HEK293T (cell line): ENCODE measurements around the gene ANKLE1.
"Not testable (repeated sequence)": the region's sequence is repeated elsewhere in the genome, so short reads cannot be mapped to it uniquely, and the experiment has no call there.

ENCODE experiments used
- CTCF ChIA-PET: fragments of 350-600 bp; formaldehyde crosslinking; extraction: SDS; loops from one replicate; lab custom pipeline; 2021; ENCODE audit warnings: antibody characterized with exemption, inconsistent platforms; lab: Yijun Ruan, JAX
- POLR2A ChIA-PET: fragments of 350-600 bp; formaldehyde crosslinking; extraction: SDS; loops from one replicate; lab custom pipeline; 2020; ENCODE audit warnings: antibody characterized with exemption, inconsistent platforms; lab: Yijun Ruan, JAX
- DNase-seq: peaks from one replicate; pipeline ENCODE4 v3.0.0; 2012; ENCODE audit warnings: mixed read lengths; ENCODE audit errors: extremely low spot score
- ARNT ChIP-seq: fragments of 450-650 bp; IDR thresholded peaks from 2 replicates; pipeline ENCODE4 v1.6.1; 2017; ENCODE audit warnings: mild to moderate bottlenecking
- BHLHE40 ChIP-seq: fragments of 450-650 bp; IDR thresholded peaks from 2 replicates; pipeline ENCODE4 v1.6.1; 2016; ENCODE audit warnings: mild to moderate bottlenecking, moderate library complexity, borderline replicate concordance
- CTBP1 ChIP-seq: fragments of 450-650 bp; IDR thresholded peaks from 2 replicates; pipeline ENCODE4 v1.6.1; 2016; ENCODE audit warnings: borderline replicate concordance
- ELF4 ChIP-seq: fragments of 450-650 bp; IDR thresholded peaks from 2 replicates; pipeline ENCODE4 v1.6.1; 2017; ENCODE audit warnings: antibody characterized with exemption
- FOXA1 ChIP-seq: fragments of 450-650 bp; IDR thresholded peaks from 2 replicates; pipeline ENCODE4 v1.6.1; 2016; ENCODE audit warnings: mild to moderate bottlenecking
- FOXK2 ChIP-seq: fragments of 450-650 bp; IDR thresholded peaks from 2 replicates; pipeline ENCODE4 v1.6.1; 2016; ENCODE audit warnings: mild to moderate bottlenecking
- FOXM1 ChIP-seq: fragments of 450-650 bp; IDR thresholded peaks from 2 replicates; pipeline ENCODE4 v1.6.1; 2017; ENCODE audit warnings: mild to moderate bottlenecking, borderline replicate concordance
- HDGF ChIP-seq: fragments of 450-650 bp; IDR thresholded peaks from 2 replicates; pipeline ENCODE4 v1.6.1; 2017; ENCODE audit warnings: antibody characterized with exemption, borderline replicate concordance
- L3MBTL2 ChIP-seq: fragments of 450-650 bp; conservative IDR thresholded peaks from 2 replicates; pipeline ENCODE4 v1.6.1; 2016; ENCODE audit warnings: mild to moderate bottlenecking
- LEF1 ChIP-seq: fragments of 450-650 bp; IDR thresholded peaks from 2 replicates; pipeline ENCODE4 v1.6.1; 2017; ENCODE audit warnings: mild to moderate bottlenecking, borderline replicate concordance
- NFRKB ChIP-seq: fragments of 450-650 bp; IDR thresholded peaks from 2 replicates; pipeline ENCODE4 v1.6.1; 2016; ENCODE audit warnings: mild to moderate bottlenecking, moderate library complexity
- SP1 ChIP-seq: fragments of 450-650 bp; IDR thresholded peaks from 2 replicates; pipeline ENCODE4 v1.6.1; 2017
- SUZ12 ChIP-seq: fragments of 450-650 bp; IDR thresholded peaks from 2 replicates; pipeline ENCODE4 v1.6.1; 2016; ENCODE audit warnings: mild to moderate bottlenecking
- TARDBP ChIP-seq: fragments of 450-650 bp; IDR thresholded peaks from 2 replicates; pipeline ENCODE4 v1.6.1; 2016
- ZNF384 ChIP-seq: fragments of 450-650 bp; IDR thresholded peaks from 2 replicates; pipeline ENCODE4 v1.6.1; 2016
- TF ChIP-seq, protein P1 (sequence below): fragments of 450-650 bp; IDR thresholded peaks from 2 replicates; pipeline ENCODE4 v1.6.1; 2016

Gene ANKLE1

DNA sequence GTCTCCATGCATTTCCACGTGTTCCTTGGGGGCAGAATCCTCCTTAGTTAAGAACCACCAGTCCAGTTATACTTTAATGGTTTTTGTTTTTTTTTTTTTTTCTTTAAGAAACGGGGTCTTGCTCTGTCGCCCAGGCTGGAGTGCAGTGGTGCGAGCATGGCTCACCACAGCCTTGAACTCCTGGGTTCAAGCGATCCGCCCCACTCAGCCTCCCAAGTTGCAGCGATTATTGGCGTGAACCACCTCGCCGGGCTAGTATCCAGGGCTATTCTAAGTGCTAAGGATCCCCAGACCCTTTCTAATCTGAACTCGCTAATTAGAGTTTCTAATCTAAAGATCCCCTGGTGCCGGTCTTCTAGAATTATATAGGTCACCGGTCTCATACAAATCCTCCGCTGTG, 11.9 kb downstream of the ANKLE1 start:
- no peak for DNase-seq
- no peak for TF ChIP-seq ZNF384
- no peak for TF ChIP-seq SUZ12
- TF ChIP-seq FOXM1: no peak
- TF ChIP-seq FOXA1: no peak
- TF ChIP-seq BHLHE40: no peak
- no peak for TF ChIP-seq FOXK2
- TF ChIP-seq, protein P1, sequence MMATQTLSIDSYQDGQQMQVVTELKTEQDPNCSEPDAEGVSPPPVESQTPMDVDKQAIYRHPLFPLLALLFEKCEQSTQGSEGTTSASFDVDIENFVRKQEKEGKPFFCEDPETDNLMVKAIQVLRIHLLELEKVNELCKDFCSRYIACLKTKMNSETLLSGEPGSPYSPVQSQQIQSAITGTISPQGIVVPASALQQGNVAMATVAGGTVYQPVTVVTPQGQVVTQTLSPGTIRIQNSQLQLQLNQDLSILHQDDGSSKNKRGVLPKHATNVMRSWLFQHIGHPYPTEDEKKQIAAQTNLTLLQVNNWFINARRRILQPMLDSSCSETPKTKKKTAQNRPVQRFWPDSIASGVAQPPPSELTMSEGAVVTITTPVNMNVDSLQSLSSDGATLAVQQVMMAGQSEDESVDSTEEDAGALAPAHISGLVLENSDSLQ: no peak
- no peak for TF ChIP-seq CTBP1
- no peak for TF ChIP-seq L3MBTL2
- no peak for TF ChIP-seq SP1
- TF ChIP-seq ELF4: no peak
- TF ChIP-seq LEF1: no peak
- no peak for TF ChIP-seq HDGF
- no peak for TF ChIP-seq ARNT
- TF ChIP-seq TARDBP: no peak
- TF ChIP-seq NFRKB: no peak
- CTCF ChIA-PET: interaction anchor here (0.8 to 1.3 kb wide), 3 partner anchors 13 to 39 kb away, joined by 4 to 10 read pairs (median 5); no protein-coding TSS in a partner anchor
- POLR2A ChIA-PET: interaction anchor here (1.0 to 2.2 kb wide), 6 partner anchors 12 to 45 kb away, joined by 3 to 14 read pairs (median 6); partner anchors contain the start of genes DDA1, GTPBP3 and MRPL34

- TF ChIP-seq HDGF: 0 out of 2 replicates have a peak, but pooled peaks have one; percentile 82
- TF ChIP-seq ARNT: no peak
- ChIA-PET CTCF (no interaction called here), POLR2A (interaction anchor here (1.5 kb wide), 1 partner anchor 11 kb away, joined by 4 read pairs; the partner anchor contains the start of gene MRPL34)
- DNase-seq: peak; percentile 91
Measured at GRCh38 chr19:17294051-17294891, 12.6 kb downstream of the ANKLE1 start.

- POLR2A ChIA-PET, CTCF ChIA-PET, DNase-seq: not testable (repeated sequence)
Measured at GRCh38 chr19:17295551-17295950, 13.8 kb downstream of the ANKLE1 start.

DNA sequence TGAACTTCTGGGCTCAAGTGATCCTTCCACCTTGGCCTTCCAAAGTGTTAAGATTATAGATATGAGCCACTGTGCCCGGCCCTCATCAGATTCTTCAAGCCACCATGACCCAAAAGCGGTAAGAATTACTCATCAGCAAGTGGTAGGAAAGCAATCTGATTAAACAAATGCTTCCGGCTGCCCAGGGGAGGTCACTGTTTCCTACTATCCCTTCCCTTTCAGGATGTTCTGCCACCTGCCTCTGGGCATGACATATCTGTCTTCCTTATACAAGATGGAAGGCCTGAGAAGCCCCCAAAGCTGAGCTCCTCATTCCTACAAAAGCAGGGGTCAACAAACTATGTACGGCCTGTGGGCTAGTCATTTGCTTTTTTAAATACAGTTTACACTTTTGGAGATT, 14.6 kb downstream of the ANKLE1 start:
- DNase-seq: no peak
- POLR2A ChIA-PET: no interaction called here
- CTCF ChIA-PET: no interaction called here
- no peak for TF ChIP-seq ARNT
- no peak for TF ChIP-seq ZNF384
- TF ChIP-seq HDGF: no peak

GRCh38 chr19:17296976-17297375, 15.3 kb downstream of the ANKLE1 start:
- DNase-seq: no peak
- POLR2A ChIA-PET: no interaction called here
- no peak for TF ChIP-seq ARNT
- TF ChIP-seq FOXK2: no peak
- no peak for TF ChIP-seq CTBP1
- TF ChIP-seq NFRKB: no peak
- TF ChIP-seq L3MBTL2: no peak
- TF ChIP-seq ELF4: no peak
- TF ChIP-seq, protein P1: no peak
- CTCF ChIA-PET: interaction anchor here (0.6 kb wide), 1 partner anchor 37 kb away, joined by 4 read pairs; no protein-coding TSS in a partner anchor

DNA sequence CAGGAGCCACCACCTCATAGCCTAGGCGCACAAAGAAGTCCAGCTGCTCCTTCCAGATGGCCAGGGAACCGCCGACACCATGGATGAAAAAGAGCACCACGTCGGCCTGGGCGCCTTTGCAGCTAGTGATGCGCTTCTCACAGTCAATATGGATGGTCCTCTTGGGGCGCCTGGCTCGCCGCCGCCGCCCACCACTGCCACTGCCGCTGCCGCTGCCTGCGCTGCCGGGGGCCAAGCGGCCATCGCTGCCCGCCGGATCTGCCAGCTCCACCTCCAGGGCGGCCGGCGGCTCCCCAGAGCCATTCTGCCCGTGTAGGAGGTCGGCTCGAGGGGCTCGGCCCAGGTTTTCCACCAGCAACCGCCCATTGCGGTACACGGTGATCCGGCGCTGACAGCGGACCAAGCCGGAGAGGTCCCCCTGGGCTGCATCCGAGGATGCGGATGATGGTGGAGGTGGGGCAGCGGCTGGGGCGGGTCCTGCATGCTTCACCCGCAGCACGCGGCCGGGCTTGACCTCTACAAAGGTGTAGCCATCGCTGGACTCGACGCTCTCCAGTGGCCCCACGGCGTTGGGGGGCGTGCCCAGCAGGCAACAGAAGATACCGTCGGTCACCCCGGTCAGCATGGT, 19.4 kb downstream of the ANKLE1 start:
- TF ChIP-seq L3MBTL2 (no peak), ARNT (no peak), CTBP1 (no peak), FOXM1 (no peak), SP1 (no peak), FOXK2 (no peak), SUZ12 (no peak), ELF4 (no peak), LEF1 (no peak), FOXA1 (no peak), HDGF (no peak), BHLHE40 (no peak), NFRKB (no peak), ZNF384 (no peak), TARDBP (no peak)
- TF ChIP-seq, protein P1: no peak
- ChIA-PET CTCF (no interaction called here), POLR2A (no interaction called here)
- DNase-seq: no peak
